Prostate gland (tissue), 2 donors: ENCODE data around the gene RBM44.

Experiments used
- CTCF ChIP-seq, 4 experiments: fragments of 200-600 bp in 2 of 4; fragments of 450-650 bp in 2 of 4; sonication (generic) in 2 of 4; IDR thresholded peaks; 1 replicate in 3 of 4; 2 replicates in 1 of 4; pipeline ENCODE4 v1.5.1; 2016 to 2019; ENCODE audit warnings: antibody characterized with exemption in 4 of 4, mild to moderate bottlenecking in 2 of 4, moderate library complexity in 2 of 4
- POLR2A ChIP-seq: fragments of 450-650 bp; IDR thresholded peaks from one replicate; pipeline ENCODE4 v1.6.1; 2016; ENCODE audit warnings: antibody characterized with exemption, mild to moderate bottlenecking

GRCh38 chr2:237757616-237758015 is 41.0 kb upstream of the RBM44 start:
- TF ChIP-seq CTCF (IDR thresholded peaks at IDR 0.05) (no peak), POLR2A (no peak)
